Ishikawa (cell line): ENCODE data around the gene TTLL10.

Experiments used
- CEBPB ChIP-seq: IDR thresholded peaks from 2 replicates; pipeline ENCODE4 v1.6.1; 2012
- CREB1 ChIP-seq: IDR thresholded peaks from 2 replicates; pipeline ENCODE4 v1.6.1; 2012; ENCODE audit warnings: low read depth
- EGR1 ChIP-seq: IDR thresholded peaks from 2 replicates; pipeline ENCODE4 v1.6.1; 2012
- EP300 ChIP-seq: IDR thresholded peaks from 2 replicates; pipeline ENCODE4 v1.6.1; 2012; ENCODE audit warnings: borderline replicate concordance
- FOXM1 ChIP-seq: IDR thresholded peaks from 2 replicates; pipeline ENCODE4 v1.6.1; 2012; ENCODE audit warnings: low read depth, borderline replicate concordance
- NFIC ChIP-seq: IDR thresholded peaks from 2 replicates; pipeline ENCODE4 v1.6.1; 2012
- RAD21 ChIP-seq: IDR thresholded peaks from 2 replicates; pipeline ENCODE4 v1.6.1; 2012; ENCODE audit warnings: low read depth
- TAF1 ChIP-seq: IDR thresholded peaks from 2 replicates; pipeline ENCODE4 v1.6.1; 2012; ENCODE audit warnings: low read depth, mild to moderate bottlenecking
- TCF12 ChIP-seq: IDR thresholded peaks from 2 replicates; pipeline ENCODE4 v1.6.1; 2012; ENCODE audit warnings: low read depth
- TEAD4 ChIP-seq: IDR thresholded peaks from 2 replicates; pipeline ENCODE4 v1.6.1; 2012
- YY1 ChIP-seq: IDR thresholded peaks from 2 replicates; pipeline ENCODE4 v1.6.1; 2012; ENCODE audit warnings: low read depth
- ZBTB7A ChIP-seq: IDR thresholded peaks from 2 replicates; pipeline ENCODE4 v1.6.1; 2012; ENCODE audit warnings: low read depth
- TF ChIP-seq, protein P1 (sequence below): IDR thresholded peaks from 2 replicates; pipeline ENCODE4 v1.6.1; 2012
- TF ChIP-seq, protein P2 (sequence below): IDR thresholded peaks from 2 replicates; pipeline ENCODE4 v1.6.1; 2012
- TF ChIP-seq, protein P3 (sequence below): IDR thresholded peaks from 2 replicates; pipeline ENCODE4 v1.6.1; 2012; ENCODE audit warnings: low read depth, mild to moderate bottlenecking

Gene TTLL10

DNA sequence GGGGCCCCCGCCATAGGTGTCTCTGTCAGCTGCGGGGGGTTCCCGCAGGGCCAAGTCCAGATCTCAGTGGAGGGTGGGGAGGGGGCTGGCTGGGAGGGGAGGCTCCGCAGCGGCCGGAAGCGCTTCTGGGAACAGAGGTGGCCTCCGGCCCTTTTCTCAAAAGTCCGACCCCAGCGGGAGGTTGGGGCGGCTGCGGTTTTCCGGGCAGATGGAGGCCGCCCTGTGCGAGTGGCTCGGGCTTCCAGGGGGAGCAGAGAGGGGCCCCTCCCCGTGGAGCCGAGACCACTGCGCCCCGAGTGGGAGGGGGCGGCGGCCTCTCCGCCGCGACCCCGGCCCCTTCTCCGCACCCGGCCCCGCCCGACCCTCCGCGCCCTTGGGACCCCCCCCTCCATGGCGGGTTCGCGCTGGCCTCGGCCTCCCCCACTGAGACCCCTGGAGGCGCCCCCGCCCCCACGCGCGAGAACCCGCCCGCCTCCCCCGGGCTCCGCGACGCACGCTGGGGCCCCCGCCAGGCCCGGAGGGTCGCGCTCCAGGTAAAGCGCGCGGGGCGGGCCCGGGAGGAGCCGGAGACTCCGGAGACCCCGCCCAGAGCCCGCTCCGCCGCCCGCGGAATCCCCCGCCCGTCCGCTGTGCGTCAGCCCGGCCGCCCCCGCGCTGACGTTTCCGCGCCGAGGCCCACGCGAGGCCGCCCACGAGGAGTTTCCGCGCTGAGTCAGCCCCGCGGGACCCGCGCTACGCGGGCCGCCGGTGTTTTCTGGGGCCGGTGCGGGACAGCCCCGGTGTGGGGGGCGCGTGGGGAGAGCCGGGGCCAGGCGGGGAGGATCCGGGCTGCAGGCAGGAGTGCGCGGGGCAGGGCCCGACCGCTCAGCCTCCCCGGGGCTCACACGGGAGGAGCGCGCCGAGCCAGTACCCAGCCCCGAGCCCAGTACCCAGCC lies 27.5 kb downstream of the TTLL10 start:
- no peak; the same call in 1 of the 2 replicates for TF ChIP-seq CREB1
- TF ChIP-seq TEAD4, result no peak
- peak; percentile 43 for TF ChIP-seq ZBTB7A
- TF ChIP-seq TAF1, result no peak
- no peak for TF ChIP-seq FOXM1
- TF ChIP-seq EP300, result no peak
- no peak for TF ChIP-seq YY1
- no peak for TF ChIP-seq TCF12
- TF ChIP-seq, protein P1, sequence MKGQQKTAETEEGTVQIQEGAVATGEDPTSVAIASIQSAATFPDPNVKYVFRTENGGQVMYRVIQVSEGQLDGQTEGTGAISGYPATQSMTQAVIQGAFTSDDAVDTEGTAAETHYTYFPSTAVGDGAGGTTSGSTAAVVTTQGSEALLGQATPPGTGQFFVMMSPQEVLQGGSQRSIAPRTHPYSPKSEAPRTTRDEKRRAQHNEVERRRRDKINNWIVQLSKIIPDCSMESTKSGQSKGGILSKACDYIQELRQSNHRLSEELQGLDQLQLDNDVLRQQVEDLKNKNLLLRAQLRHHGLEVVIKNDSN, result no peak
- TF ChIP-seq, protein P2, sequence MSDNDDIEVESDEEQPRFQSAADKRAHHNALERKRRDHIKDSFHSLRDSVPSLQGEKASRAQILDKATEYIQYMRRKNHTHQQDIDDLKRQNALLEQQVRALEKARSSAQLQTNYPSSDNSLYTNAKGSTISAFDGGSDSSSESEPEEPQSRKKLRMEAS, result no peak; the same call in 1 of the 2 replicates
- peak; percentile 97 for TF ChIP-seq EGR1
- no peak for TF ChIP-seq CEBPB
- no peak for TF ChIP-seq NFIC
- no peak for TF ChIP-seq RAD21
- TF ChIP-seq, protein P3, sequence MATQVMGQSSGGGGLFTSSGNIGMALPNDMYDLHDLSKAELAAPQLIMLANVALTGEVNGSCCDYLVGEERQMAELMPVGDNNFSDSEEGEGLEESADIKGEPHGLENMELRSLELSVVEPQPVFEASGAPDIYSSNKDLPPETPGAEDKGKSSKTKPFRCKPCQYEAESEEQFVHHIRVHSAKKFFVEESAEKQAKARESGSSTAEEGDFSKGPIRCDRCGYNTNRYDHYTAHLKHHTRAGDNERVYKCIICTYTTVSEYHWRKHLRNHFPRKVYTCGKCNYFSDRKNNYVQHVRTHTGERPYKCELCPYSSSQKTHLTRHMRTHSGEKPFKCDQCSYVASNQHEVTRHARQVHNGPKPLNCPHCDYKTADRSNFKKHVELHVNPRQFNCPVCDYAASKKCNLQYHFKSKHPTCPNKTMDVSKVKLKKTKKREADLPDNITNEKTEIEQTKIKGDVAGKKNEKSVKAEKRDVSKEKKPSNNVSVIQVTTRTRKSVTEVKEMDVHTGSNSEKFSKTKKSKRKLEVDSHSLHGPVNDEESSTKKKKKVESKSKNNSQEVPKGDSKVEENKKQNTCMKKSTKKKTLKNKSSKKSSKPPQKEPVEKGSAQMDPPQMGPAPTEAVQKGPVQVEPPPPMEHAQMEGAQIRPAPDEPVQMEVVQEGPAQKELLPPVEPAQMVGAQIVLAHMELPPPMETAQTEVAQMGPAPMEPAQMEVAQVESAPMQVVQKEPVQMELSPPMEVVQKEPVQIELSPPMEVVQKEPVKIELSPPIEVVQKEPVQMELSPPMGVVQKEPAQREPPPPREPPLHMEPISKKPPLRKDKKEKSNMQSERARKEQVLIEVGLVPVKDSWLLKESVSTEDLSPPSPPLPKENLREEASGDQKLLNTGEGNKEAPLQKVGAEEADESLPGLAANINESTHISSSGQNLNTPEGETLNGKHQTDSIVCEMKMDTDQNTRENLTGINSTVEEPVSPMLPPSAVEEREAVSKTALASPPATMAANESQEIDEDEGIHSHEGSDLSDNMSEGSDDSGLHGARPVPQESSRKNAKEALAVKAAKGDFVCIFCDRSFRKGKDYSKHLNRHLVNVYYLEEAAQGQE, result no peak

DNA sequence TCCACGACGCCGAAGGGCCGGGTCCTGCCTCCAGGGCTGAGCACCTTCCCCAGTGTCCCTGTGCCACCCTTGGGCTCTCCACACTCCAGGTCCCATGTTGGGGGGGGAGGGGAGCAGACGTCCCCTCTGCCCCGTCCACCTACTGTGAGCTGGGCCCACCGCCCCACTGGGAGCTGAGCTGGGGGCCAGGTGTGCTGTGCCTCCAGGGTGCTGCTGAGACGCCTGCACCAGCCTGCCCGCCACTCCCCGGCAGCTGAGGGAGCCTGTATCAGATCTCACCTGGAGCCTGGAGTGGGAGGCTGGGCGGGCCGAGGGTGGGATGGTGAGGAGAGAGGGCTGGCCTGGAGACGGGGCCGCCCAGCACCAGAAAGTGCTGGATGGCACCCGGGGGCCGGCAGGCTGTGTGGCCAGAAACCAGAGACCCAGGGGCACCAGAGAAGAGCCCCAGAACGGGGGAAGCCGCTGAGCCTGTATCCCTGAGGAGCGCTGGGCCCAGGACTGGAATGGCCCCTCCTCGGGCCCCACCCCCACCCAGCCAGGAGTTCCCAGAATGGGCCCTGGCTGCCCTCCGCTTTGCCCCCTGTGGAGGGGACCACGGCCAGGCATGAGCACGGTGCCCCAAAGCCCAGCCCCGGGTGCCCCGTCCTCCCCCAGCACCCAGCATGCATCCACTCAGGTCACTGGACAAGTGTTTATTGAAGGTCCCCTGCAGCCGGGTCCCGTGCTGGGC lies 29.3 kb downstream of the TTLL10 start:
- no peak for TF ChIP-seq CREB1
- TF ChIP-seq, protein P3, result no peak
- TF ChIP-seq, protein P2, result no peak

DNA sequence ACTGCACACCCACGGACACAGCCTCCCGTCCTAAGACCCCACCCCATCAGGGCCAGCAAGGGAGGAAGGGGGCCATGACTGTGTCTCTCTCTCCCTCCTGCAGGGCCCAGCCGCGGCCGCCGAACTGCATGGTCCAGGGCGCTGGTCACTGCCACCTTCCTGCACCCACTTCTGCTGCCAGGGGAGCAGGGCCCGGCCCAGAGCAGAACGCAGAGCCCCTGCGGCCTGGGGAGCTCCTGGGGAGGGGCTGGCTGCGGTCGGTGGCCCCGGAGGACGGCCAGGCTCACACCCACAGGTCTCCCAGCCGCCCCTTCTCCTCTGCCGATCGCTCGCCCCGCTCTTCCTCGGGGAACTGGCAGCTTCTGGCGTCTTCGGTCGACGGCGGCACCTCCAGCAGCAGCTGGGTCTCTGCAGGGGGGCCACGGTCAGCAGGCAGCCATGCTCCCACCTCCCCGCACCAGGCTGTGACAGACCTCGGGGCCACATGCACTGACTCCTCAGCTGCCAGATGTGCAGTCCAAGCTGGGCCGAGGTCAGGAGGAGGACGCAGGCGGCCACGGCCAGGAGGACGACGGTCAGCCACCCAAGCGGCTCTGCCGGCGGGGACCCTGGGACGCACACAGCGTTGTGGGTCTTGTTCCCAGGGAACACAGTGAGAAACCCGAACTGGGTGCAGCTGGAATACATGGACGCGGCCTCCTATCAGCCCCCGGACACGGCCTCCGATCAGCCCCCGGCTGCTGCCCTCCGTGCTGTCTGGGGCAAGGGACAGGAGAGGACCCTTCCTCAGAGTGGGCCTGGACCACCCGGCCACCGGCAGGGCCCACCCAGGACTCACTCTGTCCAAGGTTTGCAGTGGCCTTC lies 30.1 kb downstream of the TTLL10 start:
- TF ChIP-seq CREB1 (no peak), FOXM1 (no peak), ZBTB7A (no peak), CEBPB (no peak), RAD21 (no peak), NFIC (no peak), EGR1 (no peak), TCF12 (no peak), EP300 (no peak), YY1 (no peak), TAF1 (no peak), TEAD4 (no peak)
- TF ChIP-seq, protein P1, result no peak
- TF ChIP-seq, protein P2, result no peak
- TF ChIP-seq, protein P3, result no peak
